GM10847 (cell line): Measurements from ENCODE around the gene DAB1.

Experiments used
- POLR2A ChIP-seq: IDR thresholded peaks from 2 replicates; pipeline ENCODE4 v1.6.1; 2011; ENCODE audit not compliant: insufficient read length; ENCODE audit errors: extremely low read depth

DAB1 gene

GRCh38 chr1:57252597-57253294, 171.1 kb downstream of the DAB1 start:
- TF ChIP-seq POLR2A = no peak

- no peak for TF ChIP-seq POLR2A
Measured at GRCh38 chr1:57250021-57250420, 173.8 kb downstream of the DAB1 start.

GRCh38 chr1:57249511-57249910, 174.3 kb downstream of the DAB1 start:
- TF ChIP-seq POLR2A = no peak

GRCh38 chr1:57248830-57249229, 175.0 kb downstream of the DAB1 start:
- TF ChIP-seq POLR2A = no peak

DNA sequence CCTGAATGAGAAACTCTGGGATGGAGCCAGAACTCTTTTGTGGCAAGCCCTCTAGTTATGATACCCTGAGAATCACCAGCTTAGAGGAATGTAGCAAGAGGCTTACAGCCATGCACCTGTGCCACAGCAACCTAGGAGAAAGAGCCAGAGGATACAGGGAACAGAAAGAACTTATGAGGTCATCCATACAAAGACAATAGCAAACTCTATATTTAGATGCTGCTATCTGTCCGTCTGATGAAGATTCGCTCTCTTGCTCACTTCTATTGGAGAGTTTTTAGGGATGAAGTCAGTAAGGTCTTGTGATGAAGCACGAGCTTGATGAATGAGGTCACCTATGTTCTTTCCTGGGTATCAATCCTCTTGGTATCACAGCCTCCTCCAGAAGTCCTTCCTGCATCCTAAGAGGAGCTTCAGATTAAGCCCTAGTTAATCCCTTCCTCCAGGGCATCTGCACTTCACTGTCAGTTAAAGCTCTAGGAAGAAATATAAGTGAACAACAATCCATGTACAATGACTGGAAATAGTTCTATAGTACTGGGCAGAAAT, 185.6 kb downstream of the DAB1 start:
- TF ChIP-seq POLR2A = no peak

- no peak for TF ChIP-seq POLR2A
Measured at GRCh38 chr1:57235730-57236510, 187.9 kb downstream of the DAB1 start.

DNA sequence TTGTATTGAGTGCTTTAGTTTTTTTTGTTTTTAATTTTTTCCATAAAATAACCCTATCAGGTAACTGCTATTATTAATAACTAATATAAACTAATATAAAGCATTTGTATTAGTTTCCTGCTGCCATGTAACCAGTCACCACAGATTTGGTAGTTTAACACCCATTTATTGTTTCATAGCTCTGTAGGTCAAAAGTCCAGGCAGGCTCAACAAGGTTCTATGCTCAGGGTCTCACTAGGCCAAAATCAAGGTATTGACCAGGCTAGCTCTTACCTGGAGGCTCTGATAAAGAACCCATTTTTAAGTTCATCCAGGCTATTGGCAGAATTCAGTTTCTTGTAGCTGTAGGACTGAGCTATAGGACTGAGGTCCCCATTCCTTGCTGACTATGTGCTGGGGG, 189.4 kb downstream of the DAB1 start:
- TF ChIP-seq POLR2A = no peak

DNA sequence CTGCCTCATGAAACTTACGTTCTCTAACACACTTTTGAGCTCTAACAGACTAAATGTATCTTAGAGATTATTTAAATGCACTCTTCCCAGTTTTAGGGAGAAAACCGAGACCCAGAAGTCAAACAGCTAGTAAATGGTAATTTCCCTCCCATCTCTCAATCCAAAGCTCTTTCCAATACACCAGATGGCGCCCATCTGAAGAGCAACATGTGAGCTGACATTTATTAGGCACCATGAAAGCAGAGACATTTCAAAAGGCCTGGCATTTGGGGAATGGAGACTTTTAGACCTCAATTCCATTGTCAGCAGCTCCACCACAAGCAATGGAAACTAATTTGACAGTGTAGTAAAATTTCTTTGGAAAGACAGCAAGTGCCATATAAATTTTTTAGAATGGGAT, 191.4 kb downstream of the DAB1 start:
- no peak for TF ChIP-seq POLR2A

- TF ChIP-seq POLR2A = no peak
Measured at GRCh38 chr1:57229998-57230397, 193.9 kb downstream of the DAB1 start.

- no peak for TF ChIP-seq POLR2A
Measured at GRCh38 chr1:57229076-57229475, 194.8 kb downstream of the DAB1 start.

DNA sequence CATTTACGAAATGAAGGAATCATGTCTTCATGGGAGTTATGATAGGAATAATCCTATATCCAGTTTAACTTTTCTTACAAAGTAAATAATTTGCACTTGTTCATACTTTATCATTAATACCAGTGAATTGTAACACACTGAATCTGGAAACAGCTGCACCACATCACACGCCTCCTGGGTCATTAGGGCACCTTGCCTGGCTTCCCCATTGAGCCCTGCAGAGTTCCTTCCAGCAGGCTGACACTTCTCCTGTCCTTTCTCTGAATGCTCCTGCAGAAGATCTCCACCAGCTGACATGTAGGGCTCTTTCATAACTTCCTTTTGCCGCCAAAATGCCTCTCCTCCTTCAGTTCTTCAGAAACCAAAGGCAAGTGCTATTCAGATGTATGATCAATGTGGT, 201.1 kb downstream of the DAB1 start:
- no peak for TF ChIP-seq POLR2A

GRCh38 chr1:57222307-57222706, 201.6 kb downstream of the DAB1 start:
- TF ChIP-seq POLR2A = no peak

DNA sequence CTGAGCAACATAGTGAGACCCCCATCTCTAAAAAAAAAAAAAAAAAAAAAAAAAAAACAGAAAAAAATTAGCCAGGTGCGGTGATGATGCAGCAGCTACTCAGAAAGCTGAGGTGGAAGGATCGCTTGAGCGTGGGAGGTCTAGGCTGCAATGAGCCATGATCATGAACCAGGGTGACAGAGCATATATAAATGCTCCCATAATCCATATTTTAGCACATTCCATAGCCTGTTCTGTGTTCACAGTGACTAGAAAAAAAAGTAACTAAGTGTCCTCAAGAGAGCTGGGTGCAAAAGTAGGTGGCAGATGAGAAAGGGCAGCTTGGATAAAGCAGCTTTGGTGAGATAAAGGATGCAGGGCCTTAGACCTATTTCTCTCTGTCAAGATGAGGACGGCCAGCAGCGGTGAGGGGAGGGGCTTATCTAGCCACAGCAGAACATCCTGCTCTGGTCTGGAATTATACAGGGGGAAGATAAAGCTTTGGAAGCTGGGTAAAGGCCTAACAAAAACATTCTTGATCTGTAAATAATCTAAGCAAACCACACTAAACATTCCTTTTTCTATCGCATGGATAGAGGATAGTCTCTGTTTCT, 205.3 kb downstream of the DAB1 start:
- no peak for TF ChIP-seq POLR2A

- no peak for TF ChIP-seq POLR2A
Measured at GRCh38 chr1:57217905-57218304, 206.0 kb downstream of the DAB1 start.

DNA sequence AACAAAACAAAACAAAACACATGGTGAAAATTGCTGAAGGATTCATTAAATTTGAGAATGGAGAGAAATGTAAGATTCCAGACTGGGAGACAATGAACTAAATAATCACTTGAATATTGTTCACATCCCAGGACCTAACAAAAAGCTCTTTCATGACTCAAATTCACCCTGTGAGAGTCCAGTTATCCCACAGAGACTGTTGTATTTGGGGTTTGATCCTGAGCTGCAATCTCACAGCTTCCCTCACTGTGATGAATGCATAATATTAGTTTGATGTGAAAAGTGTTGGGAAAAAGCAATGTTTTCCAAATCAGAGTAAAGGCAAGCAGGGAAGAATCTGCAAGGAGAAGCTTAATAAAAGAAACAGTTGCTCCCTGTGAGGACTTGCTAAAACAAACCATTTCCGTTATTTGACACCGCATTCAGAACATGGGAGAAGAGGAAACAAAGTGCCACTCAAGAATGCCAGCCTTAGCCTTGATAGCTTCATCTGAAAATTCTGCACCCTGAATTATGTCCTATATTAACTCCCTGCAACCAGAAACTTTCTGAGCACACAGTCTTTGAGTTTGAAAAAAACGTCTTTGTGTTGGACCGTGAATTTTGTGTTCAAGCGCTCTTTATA, 208.8 kb downstream of the DAB1 start:
- no peak for TF ChIP-seq POLR2A
